GM18870 (cell line): ENCODE measurements around the gene OGFOD3.
"Not testable (repeated sequence)": the region's sequence is repeated elsewhere in the genome, so short reads cannot be mapped to it uniquely, and the experiment has no call there.

Experiments used
- ATAC-seq: cut with Tn5 transposase; IDR thresholded peaks from one replicate; pipeline ENCODE4 v1.9.1; 2021; ENCODE audit warnings: moderate library complexity; ENCODE audit not compliant: unreplicated experiment

OGFOD3 gene, protein sequence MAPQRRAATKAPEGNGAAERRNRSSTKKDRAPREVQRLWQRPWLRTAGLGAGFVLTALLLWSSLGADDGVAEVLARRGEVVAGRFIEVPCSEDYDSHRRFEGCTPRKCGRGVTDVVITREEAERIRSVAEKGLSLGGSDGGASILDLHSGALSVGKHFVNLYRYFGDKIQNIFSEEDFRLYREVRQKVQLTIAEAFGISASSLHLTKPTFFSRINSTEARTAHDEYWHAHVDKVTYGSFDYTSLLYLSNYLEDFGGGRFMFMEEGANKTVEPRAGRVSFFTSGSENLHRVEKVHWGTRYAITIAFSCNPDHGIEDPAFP

GRCh38 chr17:82418001-82418986 lies at the start of gene OGFOD3, which contains the start of gene HEXD:
Gene OGFOD3 (minus strand): TSS chr17:82418586. CDS start chr17:82418485, 101 bp downstream.
Gene HEXD (plus strand): TSS chr17:82418347. CDS start chr17:82419800, 1,453 bp downstream.
- peak; percentile 41 for ATAC-seq

DNA sequence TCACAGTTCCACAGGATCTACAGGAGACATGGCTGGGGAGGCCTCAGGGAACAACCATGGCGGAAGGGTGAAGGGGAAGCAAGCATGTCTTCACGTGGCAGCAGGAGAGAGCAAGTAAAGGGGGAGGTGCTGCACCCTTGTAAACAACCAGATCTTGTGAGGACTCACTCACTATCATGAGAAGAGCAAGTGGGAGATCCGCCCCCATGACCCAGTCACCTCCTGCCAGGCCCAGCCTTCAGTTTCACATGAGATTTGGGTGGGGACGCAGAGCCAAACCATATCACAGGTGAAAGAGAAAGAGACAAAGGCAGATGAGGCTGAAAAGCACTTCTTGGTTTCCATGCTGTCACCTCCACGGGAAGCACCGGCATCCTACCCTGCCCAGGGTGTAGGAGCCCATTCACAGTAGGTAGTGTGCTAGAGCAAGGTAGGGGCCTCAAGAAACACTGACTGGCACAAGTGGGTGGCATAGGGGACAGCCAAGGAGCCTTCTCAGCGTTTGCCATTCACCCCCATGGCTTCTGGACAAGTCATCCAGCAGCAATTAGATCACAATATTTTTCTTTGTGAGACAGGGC lies 46.7 kb upstream of the OGFOD3 start:
- no peak for ATAC-seq

DNA sequence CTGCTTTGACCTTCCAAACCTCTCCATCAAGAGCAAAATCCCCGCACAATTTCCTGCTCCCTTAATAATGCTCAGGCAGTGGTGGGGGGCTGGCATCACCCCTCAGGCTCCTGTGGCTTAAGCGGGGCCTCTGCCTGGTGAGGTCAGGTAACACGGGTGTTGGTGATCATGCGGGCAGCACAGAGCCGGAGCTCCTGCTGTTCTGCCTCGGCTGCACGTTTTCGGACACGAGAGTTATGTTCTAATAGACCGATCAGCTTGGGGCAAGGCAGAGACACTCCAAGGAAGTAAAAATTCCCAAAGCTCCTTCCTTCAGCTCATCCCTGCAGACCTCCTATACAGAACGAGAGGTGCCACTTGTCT lies 46.2 kb upstream of the OGFOD3 start:
- no peak for ATAC-seq

DNA sequence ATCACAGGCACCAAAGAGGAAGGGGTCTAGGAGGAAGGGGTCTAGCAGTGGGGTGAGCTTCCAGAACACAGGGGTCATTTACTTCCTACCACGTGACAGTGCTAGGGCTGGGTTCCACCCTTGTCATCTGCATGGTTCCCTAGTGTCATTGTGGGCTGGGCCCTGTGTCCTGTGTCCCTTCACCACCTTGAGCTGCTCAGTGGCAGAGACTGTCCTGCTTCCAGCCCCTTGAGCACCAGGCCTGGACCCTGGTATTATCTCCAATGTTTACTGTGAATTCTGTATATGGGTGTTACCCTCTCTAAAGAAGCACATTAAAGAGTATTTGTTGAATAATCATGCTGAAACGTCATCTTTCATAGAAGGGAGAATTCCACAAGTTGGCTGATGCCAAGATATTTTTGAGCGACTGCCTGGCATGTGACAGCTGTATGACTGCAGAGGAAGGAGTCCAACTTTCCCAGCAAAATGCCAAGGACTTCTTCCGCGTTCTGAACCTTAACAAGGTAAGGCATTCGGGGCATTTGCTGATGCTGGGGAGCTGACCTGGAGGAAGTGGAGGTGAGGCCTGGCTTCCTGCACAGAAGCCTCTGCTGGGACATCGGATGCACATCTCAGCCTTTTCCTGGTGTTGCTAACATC lies 45.7 kb upstream of the OGFOD3 start:
- ATAC-seq: no peak

DNA sequence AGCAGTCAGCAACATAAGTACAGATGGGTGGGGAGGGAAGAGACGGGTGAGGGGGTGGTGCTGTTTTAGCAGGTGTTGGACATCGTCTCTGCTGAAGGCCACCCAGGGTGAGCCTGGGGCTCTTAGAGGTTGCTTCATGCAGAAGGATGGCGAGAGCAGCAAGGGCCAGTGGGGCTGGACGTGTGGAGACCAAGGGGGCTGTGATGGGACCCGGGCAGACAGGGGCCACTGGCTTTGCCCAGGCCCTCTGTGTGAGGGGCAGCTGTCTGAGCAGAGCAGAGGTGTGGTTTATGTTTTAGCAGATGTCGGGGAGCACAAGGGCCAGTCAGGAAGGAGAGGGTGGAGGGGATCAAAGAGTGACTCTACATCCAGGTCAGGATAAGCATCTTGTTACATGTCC lies 45.0 kb upstream of the OGFOD3 start:
- no peak for ATAC-seq

- ATAC-seq: no peak
Observed at GRCh38 chr17:82461827-82462524, 43.6 kb upstream of the OGFOD3 start.

- ATAC-seq: not testable (repeated sequence)
Observed at GRCh38 chr17:82459936-82460335, 41.5 kb upstream of the OGFOD3 start.

DNA sequence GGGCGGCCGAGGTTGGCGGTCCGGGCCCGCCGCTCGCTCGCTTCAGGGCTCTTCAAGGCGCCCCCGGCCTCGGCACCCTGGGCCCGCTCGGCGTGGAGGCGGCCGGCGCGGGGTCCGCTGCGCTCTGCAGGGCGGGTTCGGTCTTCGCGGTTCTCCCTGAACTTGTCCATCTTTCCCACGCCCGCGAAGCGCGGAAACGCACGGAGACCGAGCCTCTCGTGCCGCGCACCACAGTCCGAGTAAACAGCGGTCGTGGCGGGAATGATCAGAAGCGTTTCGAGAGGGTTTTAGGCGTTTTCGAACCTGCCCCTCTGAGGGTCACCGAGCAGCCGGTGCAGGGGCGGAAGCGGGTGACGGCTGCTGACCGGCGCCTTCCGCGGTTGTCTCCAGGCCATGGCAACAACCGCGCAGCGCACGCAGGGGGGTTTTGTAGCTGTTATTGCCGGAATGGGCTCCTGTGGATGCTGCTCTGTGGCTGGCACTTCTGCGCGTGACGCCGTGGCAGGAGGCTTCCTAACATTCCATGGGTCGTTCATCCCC lies 40.6 kb upstream of the OGFOD3 start:
- no peak for ATAC-seq

DNA sequence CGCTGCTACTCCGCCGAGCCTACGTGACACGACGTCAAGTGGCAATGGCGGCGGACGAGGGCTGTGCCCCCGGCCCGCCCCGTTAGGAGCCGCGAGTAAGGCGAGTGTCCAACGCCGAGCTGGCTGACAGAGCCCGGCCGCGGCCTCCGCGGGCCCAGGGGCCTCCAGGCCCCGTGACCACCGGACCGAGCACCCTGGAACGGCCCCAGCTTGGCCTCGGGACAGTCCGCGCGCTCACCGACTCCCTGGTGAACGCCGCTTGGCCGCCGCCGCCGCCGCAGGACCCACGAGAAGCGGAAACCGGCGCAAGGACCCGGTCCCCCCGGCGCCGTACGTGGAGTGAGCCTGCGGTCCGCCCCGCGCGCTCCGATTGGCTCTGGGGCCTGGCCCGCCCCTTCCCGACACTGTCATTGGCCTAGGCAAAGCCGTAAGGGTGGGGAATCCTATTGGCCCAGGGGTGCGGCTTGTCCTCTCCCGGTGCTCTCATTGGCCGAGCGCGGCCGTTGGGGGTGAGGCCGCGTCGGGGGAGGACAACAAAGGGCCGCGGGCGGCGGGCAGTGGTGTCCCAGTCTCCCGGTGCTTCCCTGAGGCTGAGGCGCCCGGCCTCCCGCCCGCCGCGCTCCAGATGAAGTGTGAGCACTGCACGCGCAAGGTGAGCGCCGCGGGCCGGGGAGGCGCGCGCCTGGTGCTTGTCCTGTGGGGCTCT lies 39.9 kb upstream of the OGFOD3 start, which contains the start of gene NARF:
NARF (plus strand) TSS at position 563 of the 706 bp plus-strand sequence; CDS start at position 626, 63 bp downstream.
- peak; percentile 93 for ATAC-seq

- no peak for ATAC-seq
Observed at GRCh38 chr17:82457929-82458178, 39.5 kb upstream of the OGFOD3 start.

GRCh38 chr17:82457073-82457928 lies 38.9 kb upstream of the OGFOD3 start:
- no peak for ATAC-seq

DNA sequence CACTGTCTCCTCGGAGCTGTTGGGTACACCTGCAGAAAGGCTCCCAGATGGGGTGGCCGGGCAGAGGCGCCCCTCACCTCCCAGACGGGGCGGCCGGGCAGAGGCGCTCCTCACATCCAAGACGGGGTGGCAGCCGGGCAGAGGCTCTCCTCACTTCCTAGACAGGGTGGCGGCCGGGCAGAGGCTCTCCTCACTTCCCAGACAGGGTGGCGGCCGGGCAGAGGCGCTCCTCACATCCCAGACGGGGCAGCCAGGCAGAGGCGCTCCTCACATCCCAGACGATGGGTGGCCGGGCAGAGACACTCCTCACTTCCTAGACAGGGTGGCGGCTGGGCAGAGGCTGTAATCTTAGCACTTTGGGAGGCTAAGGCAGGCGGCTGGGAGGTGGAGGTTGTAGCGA lies 35.3 kb upstream of the OGFOD3 start:
- not testable (repeated sequence) for ATAC-seq

DNA sequence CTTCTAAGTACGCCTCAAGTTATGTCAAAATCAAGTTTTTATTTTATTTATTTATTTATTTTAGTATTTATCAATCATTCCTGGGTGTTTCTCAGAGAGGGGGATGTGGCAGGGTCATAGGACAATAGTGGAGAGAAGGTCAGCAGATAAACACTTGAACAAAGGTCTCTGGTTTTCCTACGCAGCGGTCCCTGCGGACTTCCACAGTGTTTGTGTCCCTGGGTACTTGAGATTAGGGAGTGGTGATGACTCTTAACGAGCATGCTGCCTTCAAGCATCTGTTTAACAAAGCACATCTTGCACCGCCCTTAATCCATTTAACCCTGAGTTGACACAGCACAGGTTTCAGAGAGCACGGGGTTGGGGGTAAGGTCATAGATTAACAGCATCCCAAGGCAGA lies 34.8 kb upstream of the OGFOD3 start:
- ATAC-seq: not testable (repeated sequence)

GRCh38 chr17:82452162-82452561 lies 33.8 kb upstream of the OGFOD3 start:
- no peak for ATAC-seq

DNA sequence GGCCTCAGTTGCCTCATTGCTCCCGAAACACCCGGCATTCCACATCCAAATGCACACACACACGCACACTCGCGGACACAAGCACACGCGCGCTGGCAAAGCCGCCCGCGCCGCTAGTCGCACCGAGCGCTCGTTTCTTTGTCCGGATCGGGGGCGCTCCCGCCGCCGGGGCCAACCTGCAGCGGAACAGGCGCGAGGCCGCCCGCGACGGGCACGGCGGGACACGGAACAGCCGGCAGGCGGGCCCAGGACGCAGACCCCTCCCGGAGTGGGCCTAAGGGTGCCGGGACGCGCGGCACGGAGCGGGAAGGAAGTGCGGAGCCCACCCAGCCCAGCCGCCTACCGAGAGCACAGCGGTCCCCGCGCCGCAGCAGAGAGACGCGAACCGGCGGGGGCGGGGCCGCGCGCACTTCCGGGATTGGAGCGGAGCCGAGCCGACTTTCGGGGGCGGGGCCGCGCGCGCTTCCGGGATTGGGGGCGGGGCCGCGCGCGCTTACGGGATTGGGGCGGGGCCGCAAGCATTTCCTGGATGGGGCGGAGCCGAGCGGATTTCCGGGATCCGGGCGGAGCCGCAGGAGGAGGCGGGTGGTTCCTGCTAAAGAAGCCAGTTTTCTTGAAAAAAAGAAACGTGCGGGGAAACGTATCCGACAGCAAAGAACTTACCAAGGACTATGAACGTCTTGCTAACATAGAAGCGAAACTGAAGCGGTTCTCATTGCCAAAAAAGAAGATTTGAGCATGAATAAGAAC lies 32.1 kb upstream of the OGFOD3 start, which contains the start of gene CYBC1:
CYBC1 (minus strand) TSS at position 396 of the 750 bp plus-strand sequence. CDS start 1,498 bp downstream, outside the sequence.
- no peak for ATAC-seq

DNA sequence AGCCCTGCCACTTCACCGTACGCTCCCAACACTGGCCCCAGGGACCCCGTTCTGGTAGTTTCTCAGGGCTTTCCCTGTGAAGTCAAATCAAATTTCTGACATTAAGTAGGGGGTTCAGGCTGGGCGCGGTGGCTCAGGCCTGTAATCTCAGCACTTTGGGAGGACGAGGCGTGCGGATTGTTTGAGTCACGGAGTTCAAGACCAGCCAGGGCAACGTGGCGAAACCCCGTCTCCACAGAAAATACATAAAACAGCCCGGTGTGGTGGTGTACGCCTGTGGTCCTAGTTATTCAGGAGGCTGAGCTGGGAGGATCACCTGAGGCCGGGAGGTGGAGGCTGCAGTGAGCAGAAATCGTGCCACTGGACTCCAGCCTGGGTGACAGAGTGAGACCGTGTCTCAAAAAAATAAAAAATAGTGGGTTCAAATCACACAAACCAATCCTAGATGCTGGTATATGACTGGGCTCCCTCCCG lies 31.5 kb upstream of the OGFOD3 start:
- no peak for ATAC-seq

GRCh38 chr17:82449131-82449882 lies 30.9 kb upstream of the OGFOD3 start:
- ATAC-seq: no peak
